AG04450 (cell line): Measurements from ENCODE around the gene HOXA11. TPM values are rescaled to one million over a fixed set of nuclear protein-coding genes. Genes with fewer than 3 reads are reported as not detected.
A peak's percentile ranks its signal among the peaks of the same experiment; 100 is the strongest.

Experiments used
- CTCF ChIA-PET: fragments of 300-600, 350-600 bp; formaldehyde crosslinking; extraction: SDS; loops from one replicate; lab custom pipeline; 2022; ENCODE audit warnings: antibody characterized with exemption, inconsistent platforms; lab: Charles Lee
- POLR2A ChIA-PET: fragments of 350-600 bp; formaldehyde crosslinking; extraction: SDS; loops from one replicate; lab custom pipeline; 2021; ENCODE audit warnings: antibody characterized with exemption, inconsistent platforms; lab: Yijun Ruan, JAX
- DNase-seq: peaks from one replicate; pipeline ENCODE4 v3.0.0-alpha.2; 2011; ENCODE audit warnings: low read depth, low spot score
- H3K27ac ChIP-seq: one replicate; pipeline ENCODE4 v1.5.1; 2012; ENCODE audit warnings: low read depth, low read length, control low read depth
- H3K27me3 ChIP-seq: one replicate; pipeline ENCODE4 v1.6.0; 2012; ENCODE audit warnings: low read length; ENCODE audit not compliant: control insufficient read depth, insufficient read depth
- H3K4me3 ChIP-seq: 2 replicates; pipeline ENCODE4 v1.5.1; 2011; ENCODE audit warnings: mild to moderate bottlenecking, low read depth, low read length, control low read depth
- H3K9me3 ChIP-seq: 2 replicates; pipeline ENCODE4 v1.5.1; 2012; ENCODE audit warnings: low read length; ENCODE audit not compliant: control insufficient read depth, insufficient read depth
- polyA plus RNA-seq: library from polyadenylated mRNA; depleted of rRNA; stranded (reverse); fragments of >200 nt; gene quantifications from 2 replicates; pipeline ENCODE4 v1.2.3, GENCODE V29; 2011
- TF ChIP-seq, protein P1 (sequence below): IDR thresholded peaks from 2 replicates; pipeline ENCODE4 v1.5.1; 2011; ENCODE audit warnings: low read depth, low read length, control low read depth, inconsistent platforms

HOXA11 gene
- polyA plus RNA-seq, 1 experiment: 0.04 TPM

DNA sequence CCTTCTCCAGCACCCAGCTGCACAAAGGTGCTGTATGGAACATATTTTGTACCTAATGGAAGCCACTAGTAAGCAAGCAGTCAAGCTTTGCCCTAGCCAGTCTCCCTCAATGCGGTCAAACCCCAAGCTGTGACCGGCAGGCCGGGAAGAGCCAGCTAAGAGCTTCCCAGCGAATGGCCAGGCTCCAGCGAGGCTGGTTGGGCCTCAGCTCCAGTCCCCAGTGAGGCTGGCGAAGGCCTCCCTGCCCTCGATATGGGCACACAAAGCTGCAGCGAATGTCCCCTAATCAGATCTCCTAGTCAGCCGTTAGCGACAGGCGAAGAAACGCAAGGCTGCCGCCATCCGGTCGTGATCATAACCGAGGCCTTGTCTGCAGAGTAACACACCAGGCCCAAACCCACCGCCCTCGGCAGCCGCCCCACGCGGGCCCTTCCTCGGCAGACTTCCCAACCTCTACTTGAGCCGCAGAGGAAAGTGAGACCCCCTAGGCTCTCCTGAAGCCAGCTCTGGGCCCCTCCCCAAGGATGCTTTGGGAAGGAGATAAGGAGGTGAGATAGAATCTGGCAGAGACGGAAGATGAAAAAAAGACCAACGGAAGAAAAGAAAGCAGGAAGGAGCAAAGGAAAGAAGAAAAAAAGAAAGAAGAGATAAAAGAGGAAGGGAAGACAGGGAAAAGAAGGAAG is 16.6 kb downstream of the HOXA11 start:
- H3K27ac ChIP-seq: no peak overlapping the region
- DNase-seq: no peak
- TF ChIP-seq, protein P1, sequence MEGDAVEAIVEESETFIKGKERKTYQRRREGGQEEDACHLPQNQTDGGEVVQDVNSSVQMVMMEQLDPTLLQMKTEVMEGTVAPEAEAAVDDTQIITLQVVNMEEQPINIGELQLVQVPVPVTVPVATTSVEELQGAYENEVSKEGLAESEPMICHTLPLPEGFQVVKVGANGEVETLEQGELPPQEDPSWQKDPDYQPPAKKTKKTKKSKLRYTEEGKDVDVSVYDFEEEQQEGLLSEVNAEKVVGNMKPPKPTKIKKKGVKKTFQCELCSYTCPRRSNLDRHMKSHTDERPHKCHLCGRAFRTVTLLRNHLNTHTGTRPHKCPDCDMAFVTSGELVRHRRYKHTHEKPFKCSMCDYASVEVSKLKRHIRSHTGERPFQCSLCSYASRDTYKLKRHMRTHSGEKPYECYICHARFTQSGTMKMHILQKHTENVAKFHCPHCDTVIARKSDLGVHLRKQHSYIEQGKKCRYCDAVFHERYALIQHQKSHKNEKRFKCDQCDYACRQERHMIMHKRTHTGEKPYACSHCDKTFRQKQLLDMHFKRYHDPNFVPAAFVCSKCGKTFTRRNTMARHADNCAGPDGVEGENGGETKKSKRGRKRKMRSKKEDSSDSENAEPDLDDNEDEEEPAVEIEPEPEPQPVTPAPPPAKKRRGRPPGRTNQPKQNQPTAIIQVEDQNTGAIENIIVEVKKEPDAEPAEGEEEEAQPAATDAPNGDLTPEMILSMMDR: no peak
- ChIA-PET CTCF (interaction anchor here (1.1 kb wide), 1 partner anchor 12 kb away, joined by 4 read pairs; no protein-coding TSS in a partner anchor), POLR2A (no interaction called here)
- H3K4me3 ChIP-seq: no peak overlapping the region
- peaks cover 27% of the 10 kb centered on the region; the same call in 1 of the 2 replicates for H3K9me3 ChIP-seq
- H3K27me3 ChIP-seq: peaks cover 93% of the 10 kb centered on the region

DNA sequence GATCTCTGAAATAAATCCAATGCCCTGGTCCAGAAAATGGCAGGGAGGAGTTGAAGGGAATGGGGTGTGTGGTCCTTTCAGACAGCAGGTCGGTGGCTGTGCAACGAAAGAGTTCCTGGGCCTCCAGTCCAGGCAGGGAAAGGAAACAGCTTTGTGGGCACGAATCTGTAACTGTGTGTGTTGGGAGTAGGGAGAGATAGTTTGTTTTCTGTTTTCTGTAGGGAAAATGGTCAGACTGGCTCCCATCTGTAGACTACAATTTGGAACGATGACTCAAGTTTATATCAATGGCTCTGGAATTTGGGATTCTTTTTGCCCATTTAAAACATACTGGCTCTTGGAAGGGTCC is 17.1 kb downstream of the HOXA11 start:
- no peak for DNase-seq
- Histone ChIP-seq H3K9me3 (peaks cover 27% of the 10 kb centered on the region; the same call in 1 of the 2 replicates), H3K4me3 (no peak overlapping the region), H3K27ac (no peak overlapping the region), H3K27me3 (peaks cover 90% of the 10 kb centered on the region)
- TF ChIP-seq, protein P1: no peak
- ChIA-PET POLR2A (no interaction called here), CTCF (interaction anchor here (1.1 kb wide), 1 partner anchor 12 kb away, joined by 4 read pairs; no protein-coding TSS in a partner anchor)

DNA sequence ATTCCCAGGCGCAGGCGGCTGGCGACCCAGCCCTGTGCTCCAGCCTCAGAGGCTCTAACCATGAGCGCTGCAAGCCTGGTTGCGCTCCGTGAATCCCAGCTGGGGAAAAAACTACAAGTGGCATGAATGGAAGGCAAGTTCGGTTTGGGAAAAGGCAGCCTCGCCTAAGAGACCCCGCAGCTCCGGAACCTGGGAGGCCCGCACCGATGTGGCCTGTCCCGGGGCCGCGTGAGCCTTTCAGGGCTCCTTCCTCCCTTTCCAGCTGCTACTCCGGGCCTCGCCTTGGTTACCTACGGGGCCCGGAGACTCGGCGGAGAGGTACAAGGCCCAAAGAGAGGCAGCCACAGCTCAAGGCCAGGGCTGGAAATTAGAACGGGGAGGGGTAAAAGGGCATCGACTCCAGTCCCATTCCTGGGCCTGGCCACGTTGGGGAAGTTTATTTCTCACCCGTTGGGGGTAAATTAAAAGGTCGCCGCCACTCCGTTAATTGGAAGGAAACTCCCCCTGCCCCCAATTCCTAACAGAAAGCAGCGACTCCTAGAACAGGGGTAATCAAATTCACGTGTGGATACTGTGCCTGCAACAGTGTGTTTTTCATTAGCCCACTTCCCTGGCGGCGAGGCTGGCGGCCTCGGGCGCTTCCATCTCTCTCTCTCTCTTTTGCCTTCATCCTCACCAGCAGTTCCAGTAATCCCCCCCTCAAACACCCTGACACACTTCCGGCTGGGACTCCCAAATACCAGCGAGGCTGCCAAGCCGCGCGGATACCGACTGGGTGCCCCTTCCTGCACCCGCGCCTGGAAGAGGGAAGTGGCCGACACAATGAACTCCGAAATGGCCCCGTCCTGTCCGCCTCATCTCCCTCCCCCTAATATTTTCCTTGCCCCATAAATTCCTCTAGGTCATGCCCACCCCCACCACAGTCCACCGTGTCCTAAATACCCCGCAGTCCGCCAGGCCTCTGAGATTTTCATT is 18.2 kb downstream of the HOXA11 start:
- DNase-seq: no peak
- H3K27ac ChIP-seq: no peak overlapping the region
- peaks cover 80% of the 10 kb centered on the region for H3K27me3 ChIP-seq
- POLR2A ChIA-PET: no interaction called here
- peaks cover 24% of the 10 kb centered on the region; the same call in 1 of the 2 replicates for H3K9me3 ChIP-seq
- TF ChIP-seq, protein P1: no peak
- H3K4me3 ChIP-seq: no peak overlapping the region
- CTCF ChIA-PET: interaction anchor here (1.5 to 2.0 kb wide), 2 partner anchors 13 to 1274 kb away, joined by 5 to 16 read pairs; no protein-coding TSS in a partner anchor

DNA sequence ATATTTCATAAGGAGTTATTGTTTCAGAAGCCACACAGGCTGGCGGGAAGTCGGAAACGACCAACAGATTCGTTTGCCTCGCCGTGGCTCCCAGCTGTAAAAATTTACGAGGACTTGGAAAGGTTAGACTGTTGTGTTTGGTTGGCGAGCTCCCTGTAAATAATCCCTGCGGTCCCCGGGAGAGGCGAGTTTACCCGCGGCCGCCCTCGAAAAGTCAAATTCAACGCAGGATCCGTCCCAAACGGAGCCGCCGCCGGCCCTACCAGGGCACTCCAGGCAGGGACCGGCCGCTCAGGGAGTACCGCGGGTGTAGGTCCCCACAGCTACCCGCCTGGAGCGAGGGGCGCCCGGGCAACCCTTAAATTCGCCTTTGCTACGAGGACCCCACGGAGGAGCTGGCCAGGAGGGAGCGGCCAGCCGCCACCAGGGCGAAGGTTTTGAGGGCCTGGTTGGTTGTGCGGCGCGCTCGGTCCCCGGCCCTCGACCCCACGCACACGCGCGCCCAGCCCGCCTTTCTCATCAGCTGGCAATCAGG is 19.0 kb downstream of the HOXA11 start:
- CTCF ChIA-PET: interaction anchor here (0.6 to 2.0 kb wide), 3 partner anchors 14 to 1273 kb away, joined by 3 to 16 read pairs (median 5); no protein-coding TSS in a partner anchor

More for the DNA sequence above, 19.0 kb downstream of the HOXA11 start:
- no peak overlapping the region for H3K27ac ChIP-seq
- POLR2A ChIA-PET: no interaction called here
- peaks cover 72% of the 10 kb centered on the region for H3K27me3 ChIP-seq
- no peak for DNase-seq
- peak overlapping the region; percentile 58; the same call in 1 of the 2 replicates for H3K4me3 ChIP-seq
- TF ChIP-seq, protein P1: no peak
- peaks cover 24% of the 10 kb centered on the region; the same call in 1 of the 2 replicates for H3K9me3 ChIP-seq
